NCI-H2029 treated with DMSO at 0.1 percent for 48 hours (cell line): ENCODE results near the gene RBKS.

Source experiments
- DNase-seq: peaks from one replicate; lab custom pipeline; 2025; lab: John Stamatoyannopoulos, UW

Gene RBKS

DNA sequence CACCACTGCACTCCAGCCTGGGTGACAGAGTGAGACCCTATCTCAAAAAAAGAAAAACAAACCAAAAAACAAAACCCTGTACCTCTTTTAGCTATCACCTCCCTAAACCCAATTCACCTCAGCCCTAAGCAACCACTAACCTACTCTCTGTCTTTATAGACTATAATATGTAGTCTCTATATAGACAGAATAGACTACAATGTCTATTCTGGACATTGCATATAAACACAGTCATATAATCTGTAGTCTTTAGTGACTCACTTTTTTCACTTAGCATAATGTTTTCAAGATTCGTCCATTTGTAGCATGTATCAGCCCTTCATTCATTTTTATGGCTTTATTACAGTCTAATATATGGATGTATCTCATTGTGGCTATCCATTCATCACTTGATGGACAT, 155.9 kb downstream of the RBKS start:
- DNase-seq = no peak
